ENCODE measurements around the gene FGF14.

FGF14 gene

GRCh38 chr13:101751488-101751887 is 650.4 kb downstream of the FGF14 start:
- DNase-seq: no peak

GRCh38 chr13:101749584-101749983 is 652.3 kb downstream of the FGF14 start:
- DNase-seq: no peak

GRCh38 chr13:101747039-101747438 is 654.8 kb downstream of the FGF14 start:
- DNase-seq: no peak

- DNase-seq: no peak
Observed at GRCh38 chr13:101746513-101746912, 655.3 kb downstream of the FGF14 start.

GRCh38 chr13:101739382-101740178 is 662.3 kb downstream of the FGF14 start:
- DNase-seq: no peak

- DNase-seq: no peak
Observed at GRCh38 chr13:101738336-101738735, 663.5 kb downstream of the FGF14 start.

GRCh38 chr13:101736566-101736965 is 665.3 kb downstream of the FGF14 start:
- no peak for DNase-seq

- no peak for DNase-seq
Observed at GRCh38 chr13:101730420-101731000, 671.3 kb downstream of the FGF14 start.

GRCh38 chr13:101728615-101729014 is 673.2 kb downstream of the FGF14 start:
- DNase-seq: no peak

GRCh38 chr13:101728021-101728420 is 673.8 kb downstream of the FGF14 start:
- no peak for DNase-seq

GRCh38 chr13:101727118-101727517 is 674.7 kb downstream of the FGF14 start:
- no peak for DNase-seq

GRCh38 chr13:101726681-101727080 is 675.2 kb downstream of the FGF14 start:
- no peak for DNase-seq

- DNase-seq: no peak
Observed at GRCh38 chr13:101718496-101718895, 683.4 kb downstream of the FGF14 start.

- DNase-seq: no peak
Observed at GRCh38 chr13:101717353-101717752, 684.5 kb downstream of the FGF14 start.

GRCh38 chr13:101714195-101714594 is 687.7 kb downstream of the FGF14 start:
- DNase-seq: no peak

- no peak for DNase-seq
Observed at GRCh38 chr13:101712026-101712348, 689.9 kb downstream of the FGF14 start.

GRCh38 chr13:101711307-101712025 is 690.4 kb downstream of the FGF14 start:
- no peak for DNase-seq

GRCh38 chr13:101709952-101710351 is 691.9 kb downstream of the FGF14 start:
- DNase-seq: no peak

- DNase-seq: no peak
Observed at GRCh38 chr13:101708115-101708514, 693.7 kb downstream of the FGF14 start.

GRCh38 chr13:101707659-101708058 is 694.2 kb downstream of the FGF14 start:
- no peak for DNase-seq

GRCh38 chr13:101706651-101707050 is 695.2 kb downstream of the FGF14 start:
- no peak for DNase-seq

GRCh38 chr13:101703838-101704237 is 698.0 kb downstream of the FGF14 start:
- DNase-seq: no peak

GRCh38 chr13:101703081-101703480 is 698.8 kb downstream of the FGF14 start:
- DNase-seq: no peak

- DNase-seq: no peak
Observed at GRCh38 chr13:101700598-101700997, 701.2 kb downstream of the FGF14 start.

Measured in stimulated activated naive CD4-positive, alpha-beta T cell treated with Interleukin-2 at 50 U/mL for 16 hours (primary cell).